Pons (tissue), 1 donor: ENCODE measurements around the gene NTRK3.

ENCODE experiments used
- DNase-seq: peaks from one replicate; pipeline ENCODE4 v3.0.0-alpha.2; 2016; ENCODE audit warnings: low spot score

The NTRK3 gene

DNA sequence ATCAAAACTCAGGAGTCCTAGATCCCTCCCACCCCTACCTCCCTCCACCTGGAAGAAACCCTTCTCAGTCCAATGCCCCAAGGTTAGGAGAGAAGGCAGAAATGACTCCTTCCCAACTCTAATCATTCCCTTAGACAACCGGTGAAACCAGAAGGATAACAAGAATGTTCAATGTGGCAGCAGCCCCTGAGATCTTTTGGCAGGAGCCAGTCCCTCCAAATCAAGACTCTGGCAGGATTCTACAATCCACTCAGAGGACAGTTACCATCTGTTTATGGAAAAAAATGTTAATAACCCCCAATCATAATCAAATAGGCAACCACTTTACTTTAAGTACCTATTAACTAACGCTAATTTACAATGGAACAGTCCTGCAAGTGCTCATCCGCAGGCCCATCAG, 136.5 kb downstream of the NTRK3 start:
- no peak for DNase-seq

DNA sequence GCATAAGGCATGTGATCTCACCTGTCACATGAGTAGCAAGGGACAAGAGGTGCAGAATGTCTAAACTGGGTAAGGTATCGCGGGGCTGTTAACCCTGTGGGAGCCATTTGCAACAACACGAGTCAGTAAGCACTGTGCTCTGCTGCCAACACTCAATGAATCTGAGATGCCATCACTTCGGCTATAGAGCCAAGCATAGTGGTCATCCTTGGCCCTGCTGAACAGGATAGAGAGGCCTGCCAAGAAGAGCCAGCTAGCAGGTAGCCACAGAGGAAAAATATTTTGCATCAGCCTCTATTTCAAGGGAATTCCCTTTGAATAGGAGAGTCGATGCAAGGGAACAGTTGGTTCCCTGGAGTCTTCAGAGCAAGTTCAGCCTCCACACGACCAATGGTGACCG, 137.8 kb downstream of the NTRK3 start:
- no peak for DNase-seq

DNA sequence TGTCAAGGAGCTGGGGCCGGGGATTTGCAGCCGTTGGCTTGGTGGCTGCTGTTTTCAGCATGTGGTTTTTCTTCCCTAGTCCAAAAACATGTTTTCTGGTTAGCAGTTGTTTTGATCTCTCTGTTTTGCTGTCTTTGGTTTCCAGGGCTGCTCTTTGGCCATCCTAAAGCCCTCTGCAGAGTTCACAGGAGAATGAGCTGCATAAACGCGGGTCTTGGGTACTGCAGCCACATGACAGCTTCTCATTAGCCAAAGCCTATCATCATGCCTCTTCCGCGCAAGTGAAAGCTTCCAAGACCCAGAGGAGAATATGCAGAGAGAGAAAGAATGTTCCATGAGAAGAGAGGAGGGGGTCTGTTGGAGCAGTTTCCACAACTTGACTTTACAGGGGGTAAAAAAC, 138.5 kb downstream of the NTRK3 start:
- DNase-seq: no peak

DNA sequence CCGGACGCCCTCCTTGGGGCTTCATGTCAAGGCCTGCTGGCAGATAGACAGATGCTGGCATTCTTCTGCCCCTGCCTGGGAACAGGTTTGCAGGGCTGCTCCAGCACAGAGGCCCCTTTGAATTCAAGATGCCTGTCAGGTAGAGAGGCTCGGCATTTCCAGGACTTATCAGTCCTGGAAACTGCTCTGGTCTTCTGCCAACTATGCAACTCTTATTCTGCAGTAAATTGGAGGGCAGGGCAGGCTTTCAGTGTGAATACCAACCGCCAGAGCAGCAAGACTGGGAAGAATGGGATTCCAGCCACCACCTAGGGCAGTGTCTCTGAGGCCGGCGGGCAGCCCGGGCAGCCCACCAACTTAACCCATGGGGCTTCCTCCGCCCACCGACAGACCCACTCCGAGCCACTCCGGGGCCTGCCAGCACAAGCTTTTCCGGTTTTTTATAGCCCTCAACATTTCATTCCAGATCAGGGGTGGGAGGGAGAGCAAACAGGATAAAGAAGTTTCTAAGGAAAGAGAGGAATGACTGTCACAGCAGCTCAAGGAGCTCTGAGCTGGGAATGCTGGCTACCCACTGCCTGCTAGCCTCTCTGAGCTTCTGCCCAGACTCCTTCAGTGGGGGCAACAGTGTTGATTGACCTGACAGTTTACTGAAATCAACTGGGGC, 140.9 kb downstream of the NTRK3 start:
- no peak for DNase-seq

GRCh38 chr15:88113613-88114308, 142.8 kb downstream of the NTRK3 start:
- no peak for DNase-seq

GRCh38 chr15:88108991-88109390, 147.5 kb downstream of the NTRK3 start:
- no peak for DNase-seq

GRCh38 chr15:88108477-88108876, 148.1 kb downstream of the NTRK3 start:
- no peak for DNase-seq

GRCh38 chr15:88106074-88106473, 150.5 kb downstream of the NTRK3 start:
- peak; percentile 36 for DNase-seq

- DNase-seq: no peak
These were observed 152.2 kb downstream of the NTRK3 start for GRCh38 chr15:88104357-88104756.

DNA sequence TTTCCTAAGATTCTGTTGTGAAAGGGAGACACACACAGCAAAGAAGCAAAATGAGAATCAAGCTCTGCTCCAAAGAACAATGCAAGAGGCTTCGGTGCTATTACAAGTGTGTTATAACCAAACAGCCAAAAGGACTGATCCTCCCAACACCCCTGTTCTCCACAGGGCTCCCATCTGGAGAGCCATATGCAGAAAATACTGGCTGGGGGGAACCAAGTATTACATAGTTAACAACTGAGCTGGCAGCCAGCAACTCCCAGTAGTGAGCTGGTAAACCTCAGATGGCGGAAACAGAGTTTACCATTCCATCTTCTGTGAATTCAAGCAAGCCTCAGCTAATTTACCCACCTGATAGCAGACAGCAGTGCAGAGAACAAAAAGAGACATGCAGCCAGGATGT, 156.4 kb downstream of the NTRK3 start:
- DNase-seq: no peak

GRCh38 chr15:88098361-88098760, 158.2 kb downstream of the NTRK3 start:
- no peak for DNase-seq

- DNase-seq: no peak
These were observed 165.0 kb downstream of the NTRK3 start for GRCh38 chr15:88091444-88092016.

GRCh38 chr15:88090481-88091011, 166.0 kb downstream of the NTRK3 start:
- DNase-seq: no peak

DNA sequence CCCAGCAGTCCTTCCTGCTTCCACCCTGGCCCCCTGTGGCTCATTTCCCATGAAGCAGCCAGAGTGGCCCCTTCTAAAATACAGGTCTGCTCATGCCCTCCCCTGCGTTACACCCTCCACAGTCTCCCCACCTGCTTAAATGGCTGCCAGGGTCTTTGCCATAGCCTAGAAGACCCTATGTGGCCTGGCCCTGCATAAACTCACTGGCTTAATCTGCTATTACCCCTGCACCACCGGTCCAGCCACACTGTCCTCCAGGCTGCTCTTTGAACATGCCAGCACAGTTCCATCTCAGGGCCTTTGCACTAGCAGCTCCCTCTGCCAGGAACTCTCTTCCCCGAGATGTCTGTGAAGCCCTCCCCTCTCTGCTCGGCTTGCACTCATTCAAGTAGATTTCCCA, 166.8 kb downstream of the NTRK3 start:
- no peak for DNase-seq

DNA sequence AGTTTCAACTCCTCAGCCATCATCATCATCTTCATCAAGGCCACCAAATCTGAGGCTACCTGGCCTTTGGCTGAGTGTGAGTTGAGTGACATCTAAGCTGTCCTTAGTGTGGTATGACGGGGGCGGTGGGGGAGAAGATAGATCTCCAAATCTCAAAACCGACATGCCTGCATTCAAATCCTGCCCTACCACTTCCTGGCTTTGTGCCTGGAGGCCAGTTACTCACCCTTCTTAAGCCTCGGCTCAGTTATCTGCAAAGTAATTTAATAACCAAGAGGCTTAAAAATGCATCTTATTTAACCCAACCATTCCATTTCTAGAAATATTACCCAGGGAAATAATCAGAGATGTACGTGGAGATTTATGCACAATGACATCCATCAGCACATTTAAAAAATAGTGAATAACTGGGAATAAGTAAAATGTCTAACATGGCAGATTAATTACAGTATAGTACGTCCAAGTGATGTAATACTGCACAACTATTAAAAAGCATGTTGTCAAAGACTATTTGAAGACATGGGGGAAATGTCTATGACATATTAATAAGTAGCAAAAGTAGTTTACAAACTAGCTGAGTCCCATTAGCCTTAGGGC, 167.4 kb downstream of the NTRK3 start:
- DNase-seq: no peak

DNA sequence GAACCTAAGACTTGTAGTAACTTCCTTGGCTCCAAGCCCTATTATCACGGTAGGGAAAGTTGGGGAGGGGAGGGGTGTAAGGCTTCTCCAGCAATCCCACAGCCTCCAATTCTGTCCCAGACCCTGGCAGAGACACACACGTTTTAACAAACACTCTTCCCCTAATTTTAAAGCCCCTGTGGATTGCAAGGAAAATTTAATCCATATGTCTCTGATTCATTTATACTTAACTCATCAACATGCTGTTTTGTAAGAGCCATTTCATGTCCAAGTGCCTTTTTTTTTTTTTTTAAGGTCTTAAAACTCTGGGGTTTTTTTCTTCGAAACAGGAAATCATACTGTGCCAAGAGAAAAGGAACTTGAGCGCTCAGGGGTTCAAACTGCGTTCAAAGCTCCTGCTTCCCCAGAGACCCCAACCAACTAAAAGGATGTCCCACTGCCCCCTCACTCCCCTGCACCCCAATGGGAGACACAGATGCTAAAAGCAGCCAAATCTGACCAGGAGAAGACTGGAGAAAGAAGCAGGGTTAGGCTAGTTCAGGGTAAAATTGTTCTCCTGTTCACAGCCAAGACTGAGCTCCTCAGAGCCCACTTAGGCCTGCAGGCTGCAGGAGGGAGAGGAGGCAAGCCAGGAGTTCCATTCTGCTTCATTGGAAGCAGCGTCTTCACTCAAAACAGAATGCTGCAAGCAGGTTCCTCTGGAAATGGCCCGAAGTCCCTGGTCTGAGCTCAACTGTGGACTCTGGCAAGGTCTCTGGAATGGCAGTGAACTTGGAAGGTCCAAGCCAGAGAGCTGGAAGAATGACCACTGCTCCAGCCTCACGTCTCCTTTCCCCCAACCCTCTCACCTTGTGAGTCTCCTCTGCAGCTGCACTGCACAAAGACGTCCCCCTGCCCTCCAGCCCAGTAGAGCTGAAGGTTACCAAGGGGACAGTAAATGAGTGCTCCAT, 172.5 kb downstream of the NTRK3 start:
- DNase-seq: no peak

- DNase-seq: no peak
These were observed 175.9 kb downstream of the NTRK3 start for GRCh38 chr15:88080616-88081015.

DNA sequence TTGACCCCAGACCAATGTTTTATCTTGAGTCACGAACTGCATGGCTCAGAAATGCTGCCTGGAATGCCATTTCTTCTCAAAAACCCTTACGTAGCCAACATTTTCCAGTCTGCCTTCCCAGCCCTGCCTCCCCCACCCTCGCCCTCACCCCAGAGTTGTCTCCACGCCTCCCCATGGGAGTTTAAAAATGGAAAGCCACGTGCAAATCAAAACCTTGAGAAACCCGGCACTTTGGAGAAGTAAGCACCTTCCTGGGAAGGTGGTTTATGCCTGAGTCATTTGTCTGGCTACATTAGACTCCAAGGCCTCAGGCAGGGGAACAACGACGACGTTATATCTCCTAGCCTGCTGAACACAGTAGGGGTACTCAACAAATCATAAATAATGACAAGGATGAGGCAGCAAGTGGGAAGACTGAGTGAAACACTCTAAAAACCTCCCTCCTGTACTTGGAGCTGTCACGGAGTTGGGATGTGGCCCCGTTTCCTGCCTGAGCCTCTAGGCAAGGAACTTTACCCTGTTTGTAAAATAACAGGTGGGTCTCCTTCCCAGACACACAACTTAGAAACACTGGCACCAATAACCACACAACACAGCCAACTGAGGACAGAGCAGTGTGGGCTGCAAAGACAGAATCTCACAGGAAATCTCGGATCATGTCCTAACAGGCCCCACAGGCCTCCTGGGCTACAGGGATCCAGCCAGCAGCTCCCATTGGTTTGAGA, 179.1 kb downstream of the NTRK3 start:
- no peak for DNase-seq

DNA sequence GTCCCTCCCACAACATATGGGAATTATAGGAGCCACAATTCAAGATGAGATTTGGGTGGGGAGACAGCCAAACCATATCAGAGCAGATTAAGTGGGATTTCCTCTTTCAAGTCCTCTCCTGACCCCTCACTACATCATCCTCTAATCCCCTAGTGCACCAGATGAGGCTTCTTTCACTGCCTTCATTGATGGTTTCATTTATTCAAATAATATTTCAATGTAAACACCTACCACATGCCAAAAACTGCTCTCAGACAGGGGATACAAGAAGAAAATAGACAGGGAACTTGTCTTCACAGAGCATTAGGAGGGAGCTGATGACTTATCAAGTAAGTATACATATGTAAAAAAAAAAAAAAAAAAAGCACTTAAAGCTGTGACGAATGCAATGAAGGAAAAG, 180.2 kb downstream of the NTRK3 start:
- DNase-seq: no peak

DNA sequence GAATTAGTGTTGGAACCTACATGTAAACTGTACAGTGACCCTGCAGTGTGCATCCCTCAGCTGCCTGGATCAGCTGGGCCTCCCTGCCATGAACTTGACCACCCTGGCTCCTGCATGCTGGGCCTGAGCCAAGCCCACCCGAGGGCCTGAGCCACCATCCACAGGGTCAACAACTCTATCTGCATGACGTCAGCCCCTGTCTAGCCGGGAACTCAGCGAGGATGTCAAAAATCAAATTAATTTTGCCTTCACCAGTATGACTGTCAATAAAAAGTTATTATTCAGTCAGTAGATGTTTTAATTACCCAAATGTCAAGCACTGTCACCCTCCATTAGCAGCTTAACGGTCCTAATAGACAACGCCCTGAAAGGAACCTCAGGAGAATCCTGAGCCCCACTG, 181.4 kb downstream of the NTRK3 start:
- no peak for DNase-seq

DNA sequence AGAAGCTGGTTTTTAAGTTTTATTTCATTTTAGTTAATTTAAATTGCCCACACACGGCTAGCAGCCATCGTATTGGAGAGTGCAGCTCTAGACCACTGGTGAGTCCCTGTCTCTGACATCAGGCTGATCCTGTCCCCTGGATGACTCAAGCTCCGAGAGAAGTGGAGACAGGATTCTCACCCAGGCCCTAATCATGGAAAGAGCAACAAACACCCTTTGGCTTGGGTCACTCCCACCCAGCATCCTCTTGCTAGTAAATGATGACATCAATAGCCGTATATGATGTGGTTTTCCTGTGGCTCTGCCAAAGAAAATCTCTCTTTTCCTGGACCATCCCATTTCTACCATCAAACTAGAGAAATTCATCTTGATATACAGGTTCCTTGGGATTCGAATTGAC, 182.2 kb downstream of the NTRK3 start:
- no peak for DNase-seq
